ENCODE data around the gene CLEC14A.

CLEC14A gene

DNA sequence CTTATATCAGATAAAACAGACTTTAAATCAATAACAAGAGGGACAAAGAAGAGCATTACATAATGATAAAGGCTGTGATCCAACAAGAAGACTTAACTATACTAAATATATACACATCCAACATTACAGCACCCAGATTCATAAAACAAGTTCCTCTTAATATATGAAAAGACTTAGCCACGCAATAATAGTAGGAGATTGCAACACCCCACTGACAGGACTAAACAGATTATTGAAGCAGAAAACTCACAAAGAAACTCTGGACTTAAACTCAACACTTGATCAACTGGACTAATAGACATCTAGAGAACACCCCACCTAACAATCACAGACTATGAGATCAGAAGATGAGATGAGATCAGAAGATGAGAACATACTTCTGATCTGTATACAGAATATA is 5.7 kb upstream of the CLEC14A start:
- TF ChIP-seq POLR2A (IDR thresholded peaks at IDR 0.05; ENCODE audit: low read depth, low read length): no peak
- FAIRE-seq (no peak), DNase-seq (ENCODE audit: insufficient read length, low spot score) (no peak)

- FAIRE-seq: no peak
These were observed 1.6 kb upstream of the CLEC14A start for GRCh38 chr14:38257507-38257906.

DNA sequence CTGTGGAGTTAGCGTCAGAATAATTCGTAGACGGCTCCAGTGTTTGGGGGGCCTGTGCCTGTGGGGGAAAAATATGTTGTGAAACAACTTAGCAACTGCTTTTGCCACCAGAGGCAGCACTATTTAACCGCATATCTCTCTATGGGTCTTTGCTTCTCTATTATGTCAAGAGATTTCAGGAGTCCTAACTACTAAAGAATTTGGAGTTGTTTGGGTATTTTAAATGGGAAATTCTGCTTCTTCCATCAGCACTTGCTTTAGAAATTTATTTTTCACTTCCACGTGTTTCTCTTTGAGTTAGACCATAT is 594 bp upstream of the CLEC14A start:
- no peak for TF ChIP-seq POLR2A (IDR thresholded peaks at IDR 0.05; ENCODE audit: low read depth, low read length)
- DNase-seq (ENCODE audit: insufficient read length, low spot score) (no peak), FAIRE-seq (no peak)

More at GRCh38 chr14:38257507-38257906, 1.6 kb upstream of the CLEC14A start:
- TF ChIP-seq POLR2A (IDR thresholded peaks at IDR 0.05; ENCODE audit: low read depth, low read length): no peak
- DNase-seq (ENCODE audit: insufficient read length, low spot score): no peak

GRCh38 chr14:38255408-38255672 is 553 bp downstream of the CLEC14A start:
- FAIRE-seq (no peak), DNase-seq (ENCODE audit: insufficient read length, low spot score) (no peak)
- no peak for TF ChIP-seq POLR2A (IDR thresholded peaks at IDR 0.05; ENCODE audit: low read depth, low read length)

DNA sequence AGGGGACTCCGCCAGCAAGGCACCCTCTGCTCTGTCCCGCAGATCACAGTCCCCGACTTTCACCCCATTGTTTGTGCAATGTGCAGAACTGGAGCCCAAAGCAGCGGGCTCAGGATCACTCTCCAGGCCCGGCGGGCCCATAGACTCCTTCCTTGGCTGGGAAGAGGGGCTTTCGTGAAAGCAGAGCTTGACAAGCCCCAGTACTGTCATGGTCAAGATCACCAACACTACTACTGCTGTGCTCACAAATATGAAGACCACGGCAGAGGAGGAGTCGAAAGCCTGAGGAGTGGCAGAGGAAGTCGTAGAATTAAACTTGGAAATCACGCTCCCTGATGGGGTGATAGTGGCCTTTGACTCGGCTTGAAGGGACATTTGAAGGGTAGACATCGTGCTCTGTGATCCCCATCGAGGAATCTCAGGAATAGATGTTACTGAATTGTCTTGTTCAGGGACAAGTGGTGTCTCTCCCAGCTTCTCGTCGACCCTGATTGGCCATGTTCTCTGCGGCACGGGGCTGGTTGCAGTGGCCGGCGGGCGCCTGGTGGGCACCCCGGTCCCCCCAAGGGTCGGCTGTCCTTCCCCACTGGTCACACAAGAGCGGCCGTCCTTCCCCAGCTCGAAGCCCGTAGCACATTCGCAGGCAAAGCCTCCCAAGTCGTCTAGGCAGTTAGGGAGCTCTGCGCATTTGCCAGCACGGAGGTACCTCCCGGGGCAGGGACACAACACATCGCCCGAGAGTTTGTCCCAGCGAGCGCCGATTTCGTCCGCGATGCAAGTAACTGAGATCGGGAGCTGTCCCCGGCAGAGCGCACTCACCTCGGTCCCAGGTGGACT is 1.1 kb downstream of the CLEC14A start:
- DNase-seq (ENCODE audit: insufficient read length, low spot score): no peak
- no peak for FAIRE-seq
- no peak for TF ChIP-seq POLR2A (IDR thresholded peaks at IDR 0.05; ENCODE audit: low read depth, low read length)

- no peak for TF ChIP-seq POLR2A (IDR thresholded peaks at IDR 0.05; ENCODE audit: low read depth, low read length)
- no peak for FAIRE-seq
- no peak for DNase-seq (ENCODE audit: insufficient read length, low spot score)
These were observed 2.2 kb downstream of the CLEC14A start for GRCh38 chr14:38253676-38254075.

- no peak for FAIRE-seq
- TF ChIP-seq POLR2A (IDR thresholded peaks at IDR 0.05; ENCODE audit: low read depth, low read length): no peak
- no peak for DNase-seq (ENCODE audit: insufficient read length, low spot score)
These were observed 3.7 kb downstream of the CLEC14A start for GRCh38 chr14:38252066-38252710.

DNA sequence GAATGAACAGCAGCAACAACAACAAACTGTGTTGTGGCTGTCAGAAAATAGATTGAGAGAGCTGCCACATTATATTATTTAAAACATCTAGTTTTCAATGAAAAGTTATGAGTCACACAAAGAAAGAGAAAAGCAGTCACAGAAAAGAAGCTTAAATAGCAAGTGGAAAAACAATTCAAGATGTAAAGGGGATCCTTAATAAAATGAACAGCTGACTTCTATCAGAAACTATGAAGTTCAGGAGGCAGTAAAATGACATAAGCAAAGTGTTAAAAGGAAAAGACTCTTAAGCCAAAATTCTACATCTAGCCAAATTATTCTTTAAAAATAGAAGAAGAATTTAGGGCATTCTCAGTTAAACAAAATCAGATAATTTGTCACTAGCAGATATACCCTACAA is 5.6 kb downstream of the CLEC14A start:
- FAIRE-seq: no peak
- no peak for DNase-seq (ENCODE audit: insufficient read length, low spot score)
- TF ChIP-seq POLR2A (IDR thresholded peaks at IDR 0.05; ENCODE audit: low read depth, low read length): no peak

DNA sequence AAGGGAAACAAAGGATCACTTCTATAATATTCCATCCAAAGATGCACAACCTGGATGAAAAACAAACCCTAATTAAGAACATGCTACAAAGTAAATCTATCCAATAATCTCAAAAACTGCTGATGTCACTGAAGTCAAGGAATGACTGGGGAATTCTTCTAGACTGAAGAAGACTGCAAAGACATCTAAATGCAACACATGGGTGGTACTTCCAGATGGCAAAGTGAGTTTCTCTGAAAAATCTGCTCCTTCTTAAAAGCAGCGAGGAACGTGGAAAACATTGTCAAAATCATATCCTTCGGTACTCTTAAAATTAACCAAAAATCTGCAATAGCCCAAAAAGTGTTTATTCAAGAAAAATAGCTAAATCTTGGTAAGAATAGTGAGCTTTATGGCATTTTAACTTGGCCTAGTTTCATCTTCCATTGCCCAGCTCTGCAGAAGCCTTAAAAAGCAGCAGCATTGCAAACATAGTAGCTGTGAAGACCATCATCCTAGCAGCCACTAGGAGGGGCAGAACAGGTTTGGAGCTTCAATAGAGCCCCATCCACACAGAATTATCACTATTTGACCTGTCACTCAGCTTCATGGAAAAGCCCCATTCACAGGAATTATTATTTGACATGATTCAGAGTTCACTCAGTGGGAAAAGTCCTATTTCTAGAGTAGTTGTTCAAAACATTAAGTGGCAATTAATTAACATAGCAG is 7.4 kb downstream of the CLEC14A start:
- DNase-seq (ENCODE audit: insufficient read length, low spot score) (no peak), FAIRE-seq (no peak)
- TF ChIP-seq POLR2A (IDR thresholded peaks at IDR 0.05; ENCODE audit: low read depth, low read length): no peak

DNA sequence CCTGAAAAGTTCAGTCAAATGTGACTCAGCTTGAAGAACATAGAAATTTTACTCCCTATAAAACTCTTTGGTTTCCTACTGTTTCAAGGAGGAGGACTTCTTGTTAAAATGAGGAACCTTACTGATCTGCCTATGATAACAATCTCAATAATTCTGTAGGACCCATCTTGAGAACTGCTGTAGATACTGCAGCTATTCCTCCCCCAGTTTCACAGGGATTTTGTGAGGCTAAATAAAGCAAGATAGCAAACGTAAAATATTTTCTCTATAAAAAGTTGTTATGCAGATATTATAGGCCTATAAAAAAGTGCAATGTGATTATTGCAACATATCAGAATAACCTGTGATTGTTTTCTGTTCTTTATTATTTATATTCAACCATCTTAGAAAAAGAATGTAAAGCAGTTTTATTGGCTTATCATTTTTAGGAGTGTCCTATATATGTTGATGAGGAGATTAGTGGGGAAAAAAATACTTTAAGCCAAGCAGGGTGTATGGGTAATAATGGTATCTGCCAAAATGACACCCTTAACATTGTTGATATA is 12.1 kb downstream of the CLEC14A start:
- no peak for FAIRE-seq
- no peak for DNase-seq (ENCODE audit: insufficient read length, low spot score)
- no peak for TF ChIP-seq POLR2A (IDR thresholded peaks at IDR 0.05; ENCODE audit: low read depth, low read length)

GRCh38 chr14:38238878-38239277 is 17.0 kb downstream of the CLEC14A start:
- DNase-seq (ENCODE audit: insufficient read length, low spot score) (no peak), FAIRE-seq (no peak)
- TF ChIP-seq POLR2A (IDR thresholded peaks at IDR 0.05; ENCODE audit: low read depth, low read length): no peak

GRCh38 chr14:38238332-38238731 is 17.6 kb downstream of the CLEC14A start:
- DNase-seq (ENCODE audit: insufficient read length, low spot score) (no peak), FAIRE-seq (no peak)
- no peak for TF ChIP-seq POLR2A (IDR thresholded peaks at IDR 0.05; ENCODE audit: low read depth, low read length)

GRCh38 chr14:38233218-38233617 is 22.7 kb downstream of the CLEC14A start:
- no peak for DNase-seq (ENCODE audit: insufficient read length, low spot score)
- TF ChIP-seq POLR2A (IDR thresholded peaks at IDR 0.05; ENCODE audit: low read depth, low read length): no peak
- no peak for FAIRE-seq

DNA sequence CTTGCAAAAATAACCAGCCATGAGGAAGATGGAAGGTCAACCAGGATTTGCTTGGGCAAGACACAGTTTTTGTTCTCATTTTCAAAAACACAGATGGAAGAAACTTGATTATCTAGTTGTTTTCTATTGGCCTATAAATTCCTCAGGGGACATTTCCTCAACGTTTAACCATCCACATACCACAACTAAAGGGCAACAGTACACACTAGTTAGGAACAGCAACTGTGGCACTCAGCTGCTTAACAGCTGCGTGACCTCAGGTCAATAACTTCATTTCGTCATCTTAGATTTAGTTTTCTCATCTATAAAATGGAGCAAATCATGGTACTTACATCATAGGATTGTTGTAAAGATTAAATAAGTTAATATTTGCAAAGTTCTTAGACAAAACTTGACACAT is 29.5 kb downstream of the CLEC14A start:
- no peak for TF ChIP-seq POLR2A (IDR thresholded peaks at IDR 0.05; ENCODE audit: low read depth, low read length)

More for the DNA sequence above, 29.5 kb downstream of the CLEC14A start:
- DNase-seq (ENCODE audit: insufficient read length, low spot score) (no peak), FAIRE-seq (no peak)

All from H54 (cell line).